Thoracic aorta endothelial cell (primary cell): ENCODE results near the gene ITGAX. TPM values are rescaled to one million over a fixed set of nuclear protein-coding genes. Genes with fewer than 3 reads are reported as not detected.

ENCODE experiments used
- total RNA-seq: library from RNA; depleted of rRNA; stranded (reverse); fragments of >200 nt; gene quantifications from 2 replicates; pipeline ENCODE4 v1.2.3, GENCODE V29; 2012

Gene ITGAX
- total RNA-seq = 0.27 and 2.9 TPM in 2 replicates

DNA sequence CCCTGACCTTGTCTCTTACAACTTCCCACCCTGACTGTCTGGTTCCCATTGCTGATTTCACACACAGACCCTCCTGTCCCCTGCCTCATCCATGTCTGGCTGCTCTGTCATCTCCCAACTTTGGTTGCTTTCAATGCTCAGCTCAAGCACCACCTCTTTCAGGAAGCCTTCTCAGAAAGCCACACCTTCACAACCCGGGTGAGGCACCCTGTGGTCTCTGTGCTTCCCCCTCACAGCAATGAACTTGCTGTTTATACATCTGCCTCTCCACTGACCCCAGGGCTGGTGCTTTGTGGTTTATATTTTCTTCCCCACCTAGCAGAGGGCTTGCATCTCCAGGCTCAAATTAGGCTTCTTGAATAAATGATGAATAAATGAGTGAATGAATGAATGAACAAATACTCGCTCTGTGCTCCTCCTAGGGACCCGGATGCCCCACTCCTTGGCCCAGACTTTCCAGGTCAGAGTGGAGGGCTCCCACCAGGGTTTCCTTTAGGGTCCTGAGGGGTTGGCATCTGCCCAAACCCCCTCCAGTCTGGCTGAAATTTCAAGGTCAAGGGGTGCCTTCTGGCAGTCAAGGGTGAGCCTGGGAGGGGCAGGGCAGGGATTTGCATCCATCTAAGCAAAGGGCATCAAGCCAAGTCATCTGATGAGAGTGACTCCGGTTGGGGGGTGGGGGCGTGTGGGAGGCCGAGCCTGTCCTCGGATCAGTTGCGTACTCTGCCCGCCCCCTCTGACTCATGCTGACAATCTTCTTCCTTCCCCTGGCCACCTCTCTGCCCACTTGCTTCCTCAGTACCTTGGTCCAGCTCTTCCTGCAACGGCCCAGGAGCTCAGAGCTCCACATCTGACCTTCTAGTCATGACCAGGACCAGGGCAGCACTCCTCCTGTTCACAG lies at the start of gene ITGAX:
Gene ITGAX, plus strand, starts transcription at position 783 of the 898 bp plus-strand sequence. Its CDS starts 79 bp downstream, at position 862.

DNA sequence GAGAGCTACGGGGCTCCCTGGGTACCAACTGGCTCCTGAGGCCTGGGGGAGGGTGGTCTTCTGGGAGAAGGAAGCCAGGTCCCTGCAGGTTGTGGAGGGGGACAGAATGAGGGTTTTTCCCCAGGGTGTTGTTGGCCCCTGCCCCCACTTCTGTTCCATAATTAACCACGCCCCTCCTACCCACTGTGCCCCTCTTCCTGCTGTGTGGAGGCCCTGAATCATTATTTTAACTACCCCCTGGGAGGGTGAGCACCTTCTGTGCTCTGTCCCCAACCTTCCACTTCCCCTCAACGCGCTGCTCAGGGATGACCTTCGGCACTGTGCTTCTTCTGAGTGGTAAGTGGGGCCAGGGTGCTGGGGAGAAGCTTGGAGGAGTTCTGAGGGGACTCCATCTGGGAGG lies 38.1 kb downstream of the ITGAX start, which contains the start of gene ITGAD:
Gene ITGAD, plus strand, starts transcription at position 280 of the 400 bp plus-strand sequence. Its CDS starts 26 bp downstream, at position 306.

GRCh38 chr16:31428279-31428597 lies 73.3 kb downstream of the ITGAX start, which contains the start of gene COX6A2:
TSS of gene COX6A2 (minus strand) at chr16:31428360. CDS start at chr16:31428325, 35 bp downstream.

Other genes starting within 250 kb of the ITGAX start
- 42.0 and 51.4 TPM in 2 replicates for gene BCKDK, start 246.8 kb upstream of the ITGAX start, total RNA-seq
- gene KAT8, start 237.5 kb upstream of the ITGAX start, total RNA-seq = 24.1 and 31.4 TPM in 2 replicates
- gene PRSS8, start 219.4 kb upstream of the ITGAX start, total RNA-seq = not detected in 2 replicates
- gene PRSS36, start 205.1 kb upstream of the ITGAX start, total RNA-seq = 0.13 and 0.14 TPM in 2 replicates
- 87.8 and 92.3 TPM in 2 replicates for gene FUS, start 175.0 kb upstream of the ITGAX start, total RNA-seq
- gene PYCARD, start 152.4 kb upstream of the ITGAX start, total RNA-seq = 28.4 and 51.2 TPM in 2 replicates
- gene TRIM72, start 141.1 kb upstream of the ITGAX start, total RNA-seq = not detected in 2 replicates
- gene PYDC1, start 138.0 kb upstream of the ITGAX start, total RNA-seq = not detected in 2 replicates
- gene ITGAM, start 95.2 kb upstream of the ITGAX start, total RNA-seq = not detected in 2 replicates
- gene ITGAD, start 38.2 kb downstream of the ITGAX start, total RNA-seq = not detected in 2 replicates
- gene COX6A2, start 73.2 kb downstream of the ITGAX start, total RNA-seq = not detected in 2 replicates
- 0.13 and 0.14 TPM in 2 replicates for gene ZNF843, start 87.6 kb downstream of the ITGAX start, total RNA-seq
- gene ARMC5, start 104.3 kb downstream of the ITGAX start, total RNA-seq = 18.0 and 21.4 TPM in 2 replicates
- 64.1 and 64.8 TPM in 2 replicates for gene TGFB1I1, start 117.0 kb downstream of the ITGAX start, total RNA-seq
- 0.07 TPM in 1 of 2 replicates, not detected in the other for gene SLC5A2, start 127.9 kb downstream of the ITGAX start, total RNA-seq
- gene RUSF1, start 153.2 kb downstream of the ITGAX start, total RNA-seq = 25.1 and 40.1 TPM in 2 replicates
- gene AHSP, start 172.7 kb downstream of the ITGAX start, total RNA-seq = not detected in 2 replicates